NCI-H1092 (cell line): ENCODE measurements around the gene RXYLT1.

Experiments
- DNase-seq: peaks from one replicate; lab custom pipeline; 2025; lab: John Stamatoyannopoulos, UW

Gene RXYLT1

DNA sequence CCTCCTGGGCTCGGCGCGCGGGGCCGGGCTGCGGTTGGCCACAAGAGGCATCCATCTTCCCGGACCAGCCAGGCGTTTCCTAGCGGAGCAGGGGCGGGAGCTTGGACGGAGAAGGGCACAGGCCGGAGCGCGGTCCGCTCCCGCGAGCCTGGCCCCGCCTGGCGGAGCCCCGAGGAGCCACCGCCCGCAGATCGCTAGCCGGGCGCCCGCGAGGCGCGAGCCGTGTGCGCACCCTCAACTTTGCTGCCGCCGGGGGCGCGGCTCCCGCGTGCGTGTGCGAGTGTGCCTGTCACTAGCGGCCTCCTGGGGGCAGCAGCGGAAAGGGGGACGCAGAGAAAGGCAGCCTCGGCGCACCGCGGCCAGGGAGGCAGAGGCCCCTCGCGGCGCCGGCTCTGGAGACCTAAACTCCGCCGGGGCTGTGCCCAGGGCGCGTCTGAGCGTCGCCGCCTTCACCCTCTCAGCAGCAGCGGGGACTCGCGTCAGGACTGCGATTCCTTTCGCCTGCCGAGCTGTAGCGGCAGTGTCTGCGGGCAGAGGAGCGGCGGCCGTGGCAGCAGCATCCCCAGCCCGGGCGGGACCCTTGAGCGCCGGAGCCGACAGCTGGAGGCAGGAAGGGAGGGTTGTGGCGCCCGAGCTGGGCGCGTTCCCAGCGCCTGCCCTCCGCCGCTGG lies 64.1 kb downstream of the RXYLT1 start:
- DNase-seq = peak; percentile 91

DNA sequence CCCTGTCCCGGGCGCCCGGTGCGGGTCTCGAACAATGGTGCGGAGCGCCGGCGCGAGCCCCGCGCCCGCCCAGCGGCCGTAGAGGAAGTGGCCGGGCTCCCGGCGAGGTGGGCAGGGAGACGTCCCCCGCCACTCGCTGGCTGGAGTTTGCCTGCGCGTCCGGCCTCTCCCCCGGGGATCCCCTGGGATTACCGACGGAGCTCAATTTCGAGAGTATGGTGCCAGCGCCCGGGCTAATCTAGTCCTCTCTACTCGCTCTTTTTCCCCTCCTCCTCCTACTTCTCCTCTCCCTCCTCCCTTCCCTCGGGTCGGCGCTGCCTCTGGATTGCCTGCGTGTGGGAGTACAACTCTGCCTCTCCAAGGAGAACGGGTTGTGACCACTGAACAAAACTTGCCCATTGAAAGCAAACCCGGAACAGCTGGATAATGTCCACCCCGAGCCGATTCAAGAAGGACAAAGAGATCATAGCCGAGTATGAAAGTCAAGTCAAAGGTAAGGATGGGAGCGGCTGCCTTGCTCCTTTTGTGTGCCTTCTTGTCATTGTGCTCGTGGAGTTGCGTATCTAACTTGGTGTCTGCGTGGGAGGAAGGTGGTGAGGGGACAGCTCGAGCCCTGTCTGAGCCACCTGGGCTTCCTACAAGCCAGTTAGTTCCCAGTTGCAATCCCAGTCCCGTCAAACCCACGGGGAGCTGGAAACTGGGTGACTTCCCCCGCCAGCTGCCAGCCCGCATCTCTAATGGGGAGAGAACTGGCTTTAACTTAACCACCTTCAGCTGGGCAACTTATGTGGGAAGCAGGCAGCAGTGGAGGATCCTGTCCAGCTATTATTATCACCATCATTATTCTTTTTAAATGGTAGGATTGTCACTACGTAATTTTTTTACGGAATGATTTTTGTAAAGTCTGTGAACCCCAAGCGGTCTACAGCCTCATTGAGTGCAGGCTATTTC lies 65.0 kb downstream of the RXYLT1 start, which contains the start of gene SRGAP1:
SRGAP1 (plus strand) TSS at position 310 of the 951 bp plus-strand sequence; CDS start at position 427, 117 bp downstream.
- peak; percentile 33 for DNase-seq

DNA sequence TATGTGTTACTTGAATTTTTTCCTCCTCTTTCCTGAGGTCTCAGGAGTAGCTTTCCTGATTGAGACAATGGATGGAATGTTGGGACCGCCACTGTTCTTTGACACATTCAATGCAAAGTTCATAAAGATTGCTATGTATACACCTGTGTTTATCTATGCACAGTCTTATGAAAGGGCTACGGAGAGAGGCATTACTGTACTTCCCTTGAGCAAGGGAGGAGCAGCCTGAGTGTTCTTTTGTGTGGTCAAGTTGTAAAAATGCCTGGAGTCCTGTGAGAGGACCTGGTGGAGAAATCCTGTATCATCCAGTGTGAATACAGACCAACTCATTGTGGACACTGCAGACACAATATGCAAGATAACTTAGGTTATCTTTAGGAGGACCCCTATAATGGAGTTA lies 66.0 kb downstream of the RXYLT1 start:
- no peak for DNase-seq

DNA sequence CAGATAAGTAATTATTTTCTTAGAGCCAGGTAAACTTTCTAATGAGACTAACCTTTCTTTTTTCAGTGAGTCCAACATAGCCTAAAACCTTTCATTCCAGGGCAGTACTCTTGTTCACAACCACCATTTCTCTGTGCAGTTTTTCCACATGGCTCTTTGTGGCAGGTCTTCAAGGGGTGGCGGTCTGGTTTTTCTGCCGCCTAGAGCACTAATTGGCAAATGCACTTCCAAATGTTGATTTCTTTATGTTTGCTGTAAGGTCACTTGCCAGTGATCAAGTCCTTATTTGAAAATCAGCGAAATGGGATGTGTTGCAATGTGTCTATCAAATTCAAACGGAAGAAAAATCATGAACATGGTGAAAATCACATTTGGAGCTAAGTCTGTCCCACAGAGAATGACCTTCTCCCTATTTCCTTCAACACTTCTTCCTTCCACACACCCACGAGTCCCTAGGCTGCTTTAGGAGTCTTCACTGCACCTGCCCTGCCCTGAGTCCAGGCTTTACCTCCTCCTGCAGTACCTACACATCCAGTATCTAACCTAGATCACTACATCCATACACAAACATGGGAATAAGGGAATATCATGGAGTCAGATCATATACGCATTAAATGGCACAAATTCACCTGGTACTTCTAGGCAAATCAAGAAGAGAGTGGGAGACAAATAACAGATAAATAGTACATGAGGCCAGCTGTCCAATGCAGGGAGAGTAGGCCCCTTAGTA lies 66.7 kb downstream of the RXYLT1 start:
- DNase-seq = no peak

DNA sequence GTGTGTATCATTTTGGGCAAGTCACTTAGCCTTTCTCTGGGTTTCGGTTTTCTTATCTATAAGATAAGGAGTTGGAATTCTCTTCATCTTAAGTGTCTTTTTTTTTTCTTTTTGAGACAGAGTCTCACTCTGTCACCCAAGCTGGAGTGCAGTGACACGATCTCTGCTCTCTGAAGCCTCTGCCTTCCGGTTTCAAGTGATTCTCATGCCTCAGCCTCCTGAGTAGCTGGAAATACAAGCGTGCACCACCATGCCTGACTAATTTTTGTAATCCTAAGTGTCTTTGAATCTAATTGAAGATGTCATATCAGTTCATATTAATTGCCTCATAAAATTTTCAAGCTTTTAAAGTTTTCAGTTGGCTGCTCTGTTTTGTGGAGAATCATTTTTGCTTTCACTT lies 68.7 kb downstream of the RXYLT1 start:
- DNase-seq = no peak

DNA sequence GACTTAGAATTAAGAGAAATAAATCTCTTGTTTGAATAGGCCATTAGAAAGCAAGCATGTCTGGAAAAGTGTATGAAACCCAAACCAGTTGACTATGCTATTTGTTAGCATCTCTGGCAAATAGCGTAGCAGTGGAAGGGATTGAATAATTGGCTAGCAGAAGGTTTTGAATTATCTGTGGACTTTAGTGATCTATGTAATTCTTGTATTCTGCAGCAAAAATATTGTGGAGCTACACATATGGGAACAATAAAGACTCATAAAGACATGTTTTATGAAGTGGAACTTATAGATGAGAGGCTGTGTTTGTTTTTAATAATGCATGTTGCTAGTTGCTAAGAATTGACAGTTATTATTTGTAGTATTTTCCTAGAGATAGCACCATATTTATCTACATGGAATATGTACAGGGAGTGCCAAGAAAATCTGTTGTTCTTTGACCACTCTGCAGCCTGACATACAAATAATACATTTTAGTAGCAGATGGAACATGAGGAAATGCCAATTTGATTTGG lies 69.5 kb downstream of the RXYLT1 start:
- no peak for DNase-seq

DNA sequence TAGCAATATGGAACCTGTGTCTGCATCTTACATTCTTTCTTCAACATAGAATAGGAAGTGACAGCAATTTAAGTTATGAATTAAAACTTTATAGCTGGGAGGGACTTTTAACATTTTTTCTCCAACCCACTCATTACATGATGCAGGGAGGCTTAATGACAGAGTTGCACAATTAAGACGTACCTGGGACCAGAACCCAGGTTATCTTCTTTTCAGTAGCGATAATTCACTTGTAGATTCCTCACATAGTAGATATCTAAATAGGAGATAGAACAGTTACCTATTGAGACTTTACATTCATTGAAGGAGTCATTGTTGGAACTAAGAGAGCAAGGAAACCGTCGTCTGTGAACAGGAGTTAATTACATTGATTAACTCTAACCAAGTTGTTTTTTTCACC lies 69.9 kb downstream of the RXYLT1 start:
- DNase-seq = no peak

DNA sequence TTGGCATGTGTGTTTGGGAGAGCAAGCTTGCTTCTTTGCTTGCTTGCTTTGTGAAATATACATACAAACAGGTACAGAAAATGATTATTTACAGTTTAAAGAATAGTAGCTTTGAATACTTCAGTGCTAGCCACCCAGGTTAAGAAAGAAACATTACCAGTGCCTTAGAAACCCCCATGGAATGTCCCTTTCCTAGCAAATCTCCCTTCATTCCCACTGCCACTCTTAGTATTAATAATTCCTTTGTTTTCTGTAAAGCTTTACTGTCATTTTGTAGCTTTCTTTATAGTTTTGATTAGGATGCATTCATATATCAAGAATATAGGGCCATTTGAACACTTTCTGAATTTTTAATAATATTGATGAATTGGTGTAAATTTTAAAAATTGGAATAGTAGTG lies 74.3 kb downstream of the RXYLT1 start:
- DNase-seq = no peak

DNA sequence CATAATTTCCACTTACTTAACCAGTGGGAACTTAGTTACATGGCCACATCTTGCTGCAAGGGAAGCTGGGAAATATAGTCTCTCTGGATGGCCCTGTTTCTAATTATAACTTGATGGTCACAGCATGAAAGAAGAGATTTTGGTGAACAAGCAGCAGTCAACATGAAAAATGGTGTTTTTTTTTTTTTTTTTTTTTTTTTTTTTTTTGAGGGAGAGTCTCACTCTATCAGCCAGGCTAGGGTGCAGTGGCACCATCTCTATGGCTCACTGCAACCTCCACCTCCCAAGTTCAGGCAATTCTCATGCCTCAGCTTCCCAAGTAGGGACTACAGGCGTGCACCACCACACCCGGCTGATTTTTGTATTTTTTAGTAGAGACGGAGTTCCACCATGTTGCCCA lies 75.6 kb downstream of the RXYLT1 start:
- no peak for DNase-seq

DNA sequence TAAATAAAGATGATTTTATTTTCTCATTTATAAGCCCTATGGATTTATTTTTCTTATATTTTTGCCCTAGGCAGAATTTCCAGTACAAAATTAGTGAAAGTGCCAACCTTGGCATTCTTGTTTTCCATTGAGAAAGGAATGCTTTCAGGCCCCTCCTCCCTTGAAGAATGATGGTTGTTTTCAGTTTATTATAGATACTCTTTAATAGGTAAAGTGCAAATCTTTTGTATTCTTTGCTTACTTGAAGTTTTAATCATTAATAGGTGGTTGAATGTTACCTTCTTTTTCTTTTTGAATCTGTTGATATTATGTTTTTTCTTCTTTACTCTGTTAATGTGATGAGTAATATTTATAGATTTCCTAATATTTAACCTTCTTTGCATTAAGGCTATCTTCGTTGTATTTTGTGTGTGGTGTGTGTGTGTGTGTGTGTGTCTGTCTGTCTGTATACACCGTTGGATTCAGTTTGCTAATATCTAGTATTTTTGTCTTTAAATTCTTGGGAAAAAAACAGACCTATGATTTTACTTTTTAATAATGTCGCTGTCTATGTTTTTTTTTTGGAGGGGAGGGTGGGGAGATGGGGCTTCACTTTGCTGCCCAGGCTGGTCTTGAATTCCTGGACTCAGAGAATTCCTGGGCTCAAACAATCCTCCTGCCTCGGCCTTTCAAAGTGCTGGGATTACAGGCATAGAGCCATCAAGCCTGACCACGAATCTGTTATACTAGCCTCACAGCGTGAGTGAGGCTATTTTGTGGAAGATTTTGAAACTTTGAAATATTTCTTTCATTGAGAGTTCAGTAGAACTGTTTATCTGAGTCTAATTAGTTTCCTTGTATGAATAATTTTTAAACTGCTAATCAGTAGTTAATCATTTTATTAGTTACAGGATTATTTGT lies 78.3 kb downstream of the RXYLT1 start:
- no peak for DNase-seq
